Neural cell (in vitro differentiated cells): ENCODE results near the gene GBA2. TPM values are rescaled to one million over a fixed set of nuclear protein-coding genes. Genes with fewer than 3 reads are reported as not detected.

Experiments used
- polyA plus RNA-seq: library from polyadenylated mRNA; depleted of rRNA; stranded (reverse); fragments of >200 nt; gene quantifications from 2 replicates; pipeline ENCODE4 v1.2.3, GENCODE V29; 2014
- small RNA-seq, 3 experiments: library from RNA; depleted of rRNA; stranded (forward); fragments of <200 nt; gene quantifications; one replicate each; pipeline ENCODE3, GENCODE V24; 2012

GBA2 gene
- polyA plus RNA-seq, 1 donor from 2014 or later: 113 TPM

Small RNA genes within 50 kb of the gene (small RNA-seq; reads per million reads assigned to genes)
- 0 to 3.8 (median 0) reads per million in 3 experiments for gene MIR6853

Other genes with a start within 250 kb of the GBA2 start
- 37.9 and 44.3 TPM in 2 replicates for gene TESK1, start 144.0 kb downstream of the GBA2 start, polyA plus RNA-seq
- gene CD72, start 130.8 kb downstream of the GBA2 start, polyA plus RNA-seq: not detected in 2 replicates
- gene SIT1, start 98.3 kb downstream of the GBA2 start, polyA plus RNA-seq: not detected in 2 replicates
- 9,508 TPM in 1 of 2 replicates, not detected in the other for gene RMRP, start 91.2 kb downstream of the GBA2 start, polyA plus RNA-seq
- gene CCDC107, start 90.9 kb downstream of the GBA2 start, polyA plus RNA-seq: 41.4 and 44.4 TPM in 2 replicates
- gene ARHGEF39, start 84.0 kb downstream of the GBA2 start, polyA plus RNA-seq: 0.51 TPM in 1 of 2 replicates, not detected in the other
- gene CA9, start 75.3 kb downstream of the GBA2 start, polyA plus RNA-seq: not detected in 2 replicates
- gene TPM2, start 59.3 kb downstream of the GBA2 start, polyA plus RNA-seq: not detected in 2 replicates
- gene TLN1, start 17.0 kb downstream of the GBA2 start, polyA plus RNA-seq: 7.1 and 9.0 TPM in 2 replicates
- gene CREB3, start 16.6 kb downstream of the GBA2 start, polyA plus RNA-seq: 88.4 and 92.9 TPM in 2 replicates
- gene RGP1, start 59 bp upstream of the GBA2 start, polyA plus RNA-seq: 8.1 and 9.9 TPM in 2 replicates
- gene MSMP, start 5.0 kb upstream of the GBA2 start, polyA plus RNA-seq: not detected in 2 replicates
- gene NPR2, start 42.4 kb upstream of the GBA2 start, polyA plus RNA-seq: 3.1 and 9.6 TPM in 2 replicates
- 2.9 and 4.2 TPM in 2 replicates for gene SPAG8, start 63.0 kb upstream of the GBA2 start, polyA plus RNA-seq
- 31.0 and 31.6 TPM in 2 replicates for gene HINT2, start 65.8 kb upstream of the GBA2 start, polyA plus RNA-seq
- gene FAM221B, start 79.5 kb upstream of the GBA2 start, polyA plus RNA-seq: 0.09 TPM in 1 of 2 replicates, not detected in the other
- gene TMEM8B, start 80.0 kb upstream of the GBA2 start, polyA plus RNA-seq: 12.7 and 12.9 TPM in 2 replicates
- not detected in 2 replicates for gene OR13J1, start 121.2 kb upstream of the GBA2 start, polyA plus RNA-seq
- 0.84 TPM in 1 of 2 replicates, not detected in the other for gene HRCT1, start 157.0 kb upstream of the GBA2 start, polyA plus RNA-seq
- 0.35 TPM in 1 of 2 replicates, not detected in the other for gene SPAAR, start 160.3 kb upstream of the GBA2 start, polyA plus RNA-seq
- gene OR2S2, start 208.9 kb upstream of the GBA2 start, polyA plus RNA-seq: not detected in 2 replicates